Cardiac fibroblast (primary cell): ENCODE results near the gene DONSON.
"Not testable (repeated sequence)": the region's sequence is repeated elsewhere in the genome, so short reads cannot be mapped to it uniquely, and the experiment has no call there.

Experiments used
- DNase-seq, 2 donors: peaks; one replicate each; pipeline versions ENCODE4 v3.0.0 to v3.0.0-alpha.2; 2010; ENCODE audit warnings: low read depth in 2 of 2
- H3K4me3 ChIP-seq, 2 donors: replicated peaks in 1 of 2; 1 replicate in 1 of 2; 2 replicates in 1 of 2; pipeline ENCODE4 v1.5.1; 2011; ENCODE audit warnings: low read depth in 2 of 2, low read length in 2 of 2, mild to moderate bottlenecking in 2 of 2, moderate library complexity in 1 of 2
- TF ChIP-seq, protein P1 (sequence below): IDR thresholded peaks from one replicate; pipeline ENCODE4 v1.5.1; 2011; ENCODE audit warnings: low read depth, mild to moderate bottlenecking, low read length, inconsistent platforms

Gene DONSON

DNA sequence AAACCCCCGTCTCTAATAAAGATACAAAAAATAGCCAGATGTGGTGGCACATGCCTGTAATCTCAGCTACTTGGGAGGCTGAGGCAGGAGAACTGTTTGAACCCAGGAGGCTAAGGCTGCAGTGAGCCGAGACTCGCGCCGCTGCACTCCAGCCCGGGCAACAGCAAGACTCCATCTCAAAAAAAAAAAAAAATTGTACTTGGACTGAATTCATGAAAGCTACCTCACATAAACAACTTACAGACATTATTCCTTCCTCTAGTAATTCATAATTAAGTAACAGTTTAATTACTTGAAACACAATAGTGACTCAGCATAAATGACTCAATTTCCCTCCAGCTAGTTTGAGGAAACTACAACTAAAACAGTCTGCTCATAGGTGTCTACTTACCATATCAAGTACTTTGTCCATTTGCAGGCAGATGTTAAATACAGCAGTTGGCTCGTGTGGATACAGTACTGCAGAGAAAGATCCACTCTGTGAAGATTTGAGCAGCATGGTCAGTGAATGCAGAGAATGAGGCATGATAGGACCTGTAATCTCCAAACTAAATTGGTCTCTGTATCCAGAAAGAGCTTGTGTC, 9.4 kb downstream of the DONSON start:
- TF ChIP-seq, protein P1, sequence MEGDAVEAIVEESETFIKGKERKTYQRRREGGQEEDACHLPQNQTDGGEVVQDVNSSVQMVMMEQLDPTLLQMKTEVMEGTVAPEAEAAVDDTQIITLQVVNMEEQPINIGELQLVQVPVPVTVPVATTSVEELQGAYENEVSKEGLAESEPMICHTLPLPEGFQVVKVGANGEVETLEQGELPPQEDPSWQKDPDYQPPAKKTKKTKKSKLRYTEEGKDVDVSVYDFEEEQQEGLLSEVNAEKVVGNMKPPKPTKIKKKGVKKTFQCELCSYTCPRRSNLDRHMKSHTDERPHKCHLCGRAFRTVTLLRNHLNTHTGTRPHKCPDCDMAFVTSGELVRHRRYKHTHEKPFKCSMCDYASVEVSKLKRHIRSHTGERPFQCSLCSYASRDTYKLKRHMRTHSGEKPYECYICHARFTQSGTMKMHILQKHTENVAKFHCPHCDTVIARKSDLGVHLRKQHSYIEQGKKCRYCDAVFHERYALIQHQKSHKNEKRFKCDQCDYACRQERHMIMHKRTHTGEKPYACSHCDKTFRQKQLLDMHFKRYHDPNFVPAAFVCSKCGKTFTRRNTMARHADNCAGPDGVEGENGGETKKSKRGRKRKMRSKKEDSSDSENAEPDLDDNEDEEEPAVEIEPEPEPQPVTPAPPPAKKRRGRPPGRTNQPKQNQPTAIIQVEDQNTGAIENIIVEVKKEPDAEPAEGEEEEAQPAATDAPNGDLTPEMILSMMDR, result no peak

DNA sequence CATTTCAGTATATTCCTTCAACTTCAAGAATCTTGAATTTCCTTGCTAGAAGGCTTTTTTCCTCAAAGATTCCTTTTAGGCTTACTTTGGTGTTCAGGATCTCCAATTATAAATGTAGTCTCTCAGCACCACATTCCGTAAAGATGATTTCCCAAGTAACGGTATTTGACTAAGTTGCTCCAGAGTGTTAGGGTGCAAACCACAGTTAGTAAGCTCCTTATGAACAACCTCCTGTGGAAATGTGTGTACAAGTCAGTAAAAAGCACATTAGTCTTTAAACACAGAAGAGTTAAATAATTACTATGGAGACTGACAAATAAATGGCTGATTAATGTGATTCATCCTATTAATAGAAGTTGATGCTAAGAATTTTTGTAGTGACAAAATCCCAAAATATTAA, 10.3 kb downstream of the DONSON start:
- TF ChIP-seq, protein P1, result no peak
- H3K4me3 ChIP-seq, result no peak overlapping the region
- DNase-seq, result peak; percentile 23 to 48

More for the DNA sequence above, 9.4 kb downstream of the DONSON start:
- peak in 1 of 2 donors; percentile 26 for DNase-seq
- no peak overlapping the region for H3K4me3 ChIP-seq

DNA sequence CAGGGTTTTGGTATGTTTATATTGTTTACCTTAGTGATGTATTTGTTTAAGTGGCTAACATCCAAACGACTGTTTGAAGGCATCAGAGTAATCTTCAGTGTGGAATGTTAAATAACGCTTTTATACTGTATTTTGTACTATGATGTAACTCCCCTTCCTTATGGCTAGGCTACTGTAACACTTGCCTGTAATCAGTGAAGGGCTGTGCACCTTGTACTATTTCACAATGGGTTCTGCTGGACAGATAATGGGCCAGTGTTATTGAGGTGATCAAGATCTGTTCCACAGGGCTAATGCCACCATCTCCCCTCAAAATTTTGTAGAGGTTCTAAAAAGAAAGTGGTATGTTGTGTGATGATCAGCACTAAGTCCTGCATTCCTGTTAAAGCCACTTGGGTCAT, 11.7 kb downstream of the DONSON start:
- H3K4me3 ChIP-seq, DNase-seq: not testable (repeated sequence)

DNA sequence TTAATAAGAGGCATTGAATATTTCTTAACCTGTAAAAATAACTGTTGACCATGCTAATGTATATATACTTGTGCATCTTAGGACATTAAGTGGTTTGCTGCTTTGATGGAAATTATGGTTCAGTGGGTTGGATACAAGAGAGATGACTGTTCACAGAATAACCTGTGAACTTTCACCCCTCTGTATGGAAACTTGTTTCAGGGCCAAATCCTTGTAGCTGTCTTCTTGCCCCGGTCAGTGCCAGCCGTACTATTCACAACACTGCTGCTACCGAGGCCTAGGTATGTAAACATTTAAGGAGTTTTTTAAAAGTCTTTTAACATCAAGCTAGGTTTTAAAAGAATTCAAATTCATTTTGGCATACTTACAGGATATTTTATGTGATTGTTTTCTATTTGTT, 16.1 kb downstream of the DONSON start:
- peak in 1 of 2 donors; percentile 14 for DNase-seq
- H3K4me3 ChIP-seq, result no peak overlapping the region
- TF ChIP-seq, protein P1, result no peak

DNA sequence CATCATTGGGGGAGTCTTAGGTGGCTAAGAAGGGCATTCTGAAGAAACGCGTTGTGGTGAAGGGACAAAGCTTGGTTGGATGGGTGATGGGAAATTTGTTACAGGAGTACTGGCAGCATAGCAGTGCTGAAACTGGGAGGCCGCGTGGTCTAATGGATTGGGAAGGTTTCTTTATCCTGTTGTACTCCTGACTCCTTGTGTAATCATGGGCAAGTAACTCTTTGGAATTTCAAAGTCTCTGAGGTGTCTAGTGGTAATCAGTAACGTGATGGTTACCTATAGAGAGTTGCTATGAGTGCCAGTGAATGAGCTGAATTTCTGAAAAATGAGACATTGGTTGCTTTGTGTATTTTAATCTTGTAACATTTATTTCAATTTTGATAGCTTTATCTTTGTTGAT, 18.5 kb downstream of the DONSON start:
- H3K4me3 ChIP-seq, result no peak overlapping the region
- no peak for DNase-seq
- TF ChIP-seq, protein P1, result no peak

- H3K4me3 ChIP-seq, result no peak overlapping the region
- DNase-seq, result no peak
- TF ChIP-seq, protein P1, result no peak
These were observed 20.0 kb downstream of the DONSON start for GRCh38 chr21:33568448-33568847.

DNA sequence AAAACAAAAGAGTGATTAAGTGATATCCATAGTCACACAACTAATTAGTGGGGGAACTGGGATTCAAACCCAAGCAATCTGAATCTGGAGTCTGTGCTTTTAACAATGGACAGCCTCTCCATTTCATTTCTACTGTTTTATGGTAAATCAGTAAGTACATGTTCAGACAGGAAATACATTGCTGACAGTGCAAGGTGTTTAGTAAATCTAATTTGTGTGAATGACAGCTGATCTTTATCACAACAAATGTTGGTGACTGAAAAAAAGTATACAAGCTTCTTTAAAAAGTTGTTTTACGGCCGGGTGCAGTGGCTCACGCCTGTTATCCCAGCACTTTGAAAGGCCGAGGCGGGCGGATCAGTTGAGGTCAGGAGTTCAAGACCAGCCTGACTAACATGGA, 20.6 kb downstream of the DONSON start:
- TF ChIP-seq, protein P1, result no peak
- H3K4me3 ChIP-seq, result no peak overlapping the region

More for the DNA sequence above, 20.6 kb downstream of the DONSON start:
- no peak for DNase-seq
